ENCODE measurements around the gene PRAMEF27.
"Not testable (repeated sequence)": the region's sequence is repeated elsewhere in the genome, so short reads cannot be mapped to it uniquely, and the experiment has no call there.

Gene PRAMEF27

DNA sequence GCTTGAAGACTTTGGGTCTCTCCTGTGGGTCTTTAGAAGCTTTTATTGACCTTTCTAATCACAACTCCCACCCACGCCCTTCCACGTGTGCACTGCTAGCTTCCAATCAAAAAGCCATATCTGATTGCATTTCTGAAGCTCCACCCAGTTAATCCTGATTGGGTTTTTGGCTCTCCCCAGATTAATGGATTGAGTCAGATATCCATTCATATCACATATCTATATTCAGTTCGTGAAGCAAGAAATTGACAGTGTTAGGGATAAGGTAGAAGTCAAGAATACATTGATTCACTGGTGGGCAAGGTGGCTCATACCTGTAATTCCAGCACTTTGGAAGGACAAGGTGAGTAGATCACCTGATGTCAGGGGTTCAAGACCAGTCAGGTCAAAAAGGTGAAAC, at the start of gene PRAMEF27:
PRAMEF27 (minus strand) TSS at position 101 of the 400 bp plus-strand sequence. CDS start 2,916 bp downstream, outside the sequence.
- not testable (repeated sequence) for DNase-seq

DNA sequence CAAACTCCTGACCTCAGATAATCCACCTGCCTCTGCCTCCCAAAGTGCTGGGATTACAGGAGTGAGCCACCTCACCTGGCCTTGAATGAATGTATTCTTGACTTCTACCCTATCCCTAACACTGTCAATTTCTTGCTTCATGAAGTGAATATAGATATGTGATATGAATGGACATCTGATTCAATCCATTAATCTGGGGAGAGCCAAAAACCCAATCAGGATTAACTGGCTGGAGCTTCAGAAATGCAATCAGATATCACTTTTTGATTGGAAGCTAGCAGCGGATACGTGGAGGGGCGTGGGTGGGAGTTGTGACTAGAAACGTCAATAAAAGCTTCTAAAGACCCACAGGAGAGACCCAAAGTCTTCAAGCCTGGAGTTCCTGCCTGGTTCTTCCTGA, 14.1 kb upstream of the PRAMEF27 start, which contains the start of gene PRAMEF25:
PRAMEF25 (plus strand) TSS at position 301 of the 400 bp plus-strand sequence. CDS start 2,920 bp downstream, outside the sequence.
- not testable (repeated sequence) for DNase-seq

DNA sequence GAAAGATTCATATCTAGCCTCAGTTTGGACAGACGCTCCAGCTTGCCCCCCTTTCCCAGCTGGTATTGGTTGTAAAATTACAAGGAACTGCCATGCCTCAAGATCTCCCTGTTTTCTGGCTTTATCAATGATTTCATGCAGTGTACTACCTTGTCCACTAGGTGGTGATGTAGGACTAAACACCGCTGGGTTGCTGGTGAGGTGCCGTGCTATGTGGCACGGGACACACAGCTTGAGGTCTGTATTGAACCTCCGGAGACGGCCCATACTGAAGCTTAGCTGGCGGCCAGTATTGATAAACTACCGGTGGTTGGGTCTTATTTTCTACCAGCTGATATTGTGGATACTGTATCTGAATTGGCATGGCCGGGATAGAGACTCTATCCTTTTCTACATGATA, 36.5 kb downstream of the PRAMEF27 start:
- DNase-seq: not testable (repeated sequence)

DNA sequence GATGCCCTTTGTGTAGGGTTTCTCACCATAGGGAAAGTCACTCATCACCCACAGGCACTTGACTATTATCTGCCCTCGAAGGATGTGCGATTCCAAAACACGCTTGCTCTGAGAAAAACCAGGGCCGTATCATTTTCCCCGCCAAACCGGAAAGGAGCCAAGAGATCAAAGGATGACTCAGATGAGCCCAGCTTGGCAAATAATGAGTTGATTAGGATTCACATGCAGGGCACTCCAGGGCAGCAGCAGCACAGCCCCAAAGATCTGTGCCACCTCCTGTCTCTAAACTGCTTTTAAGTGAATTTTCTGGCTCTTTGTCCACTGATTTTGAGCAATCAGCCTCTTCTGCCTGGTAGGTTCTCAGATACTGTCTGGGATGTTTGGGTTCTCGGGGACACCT, 44.4 kb downstream of the PRAMEF27 start:
- DNase-seq: not testable (repeated sequence)

DNA sequence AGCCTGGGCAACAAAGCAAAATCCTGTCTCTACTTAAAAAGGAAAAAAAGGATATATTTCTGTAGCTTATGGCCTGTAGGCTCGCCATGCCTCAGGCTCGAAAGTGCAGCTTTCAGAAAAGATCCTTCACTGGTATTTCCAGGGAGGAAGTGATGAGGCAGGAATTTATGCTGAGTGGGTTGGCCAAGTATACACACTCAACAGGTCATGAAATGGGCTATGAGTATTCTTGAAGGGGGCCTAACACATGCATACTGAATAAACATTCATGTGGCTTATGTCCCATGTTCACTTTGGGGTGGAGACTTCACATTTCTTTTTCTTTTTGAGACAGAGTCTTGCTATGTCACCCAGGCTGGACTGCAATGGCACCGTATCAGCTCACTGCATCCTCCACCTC, 47.0 kb downstream of the PRAMEF27 start:
- not testable (repeated sequence) for DNase-seq

DNA sequence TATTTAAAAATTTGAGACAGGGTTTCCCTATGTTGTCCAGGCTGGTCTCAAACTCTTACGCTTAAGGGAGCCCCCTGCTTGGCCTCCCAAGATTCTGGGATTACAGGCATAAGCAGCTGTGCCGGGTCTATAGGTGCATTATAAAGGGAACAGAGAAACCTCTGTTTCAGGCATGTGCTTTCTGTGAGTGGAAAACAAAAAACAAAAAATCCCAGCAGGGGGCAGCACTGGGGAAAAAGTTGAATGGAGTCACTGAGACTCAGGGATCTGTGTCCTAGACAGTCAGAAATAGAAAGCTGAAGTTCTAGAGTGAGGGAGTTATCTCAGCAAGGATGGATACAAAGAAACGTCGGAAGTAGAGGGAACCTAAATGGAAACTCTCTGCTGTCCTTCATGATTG, 50.6 kb downstream of the PRAMEF27 start:
- DNase-seq: not testable (repeated sequence)

All from 8988T (cell line).